HG03432 (cell line): ENCODE data around the gene ACOXL.
"Not testable (repeated sequence)": the region's sequence is repeated elsewhere in the genome, so short reads cannot be mapped to it uniquely, and the experiment has no call there.

ENCODE experiments used
- ATAC-seq: cut with Tn5 transposase; IDR thresholded peaks from one replicate; pipeline ENCODE4 v1.9.1; 2021; ENCODE audit warnings: mild to moderate bottlenecking, moderate library complexity; ENCODE audit not compliant: unreplicated experiment

Gene ACOXL

GRCh38 chr2:110852541-110853263, 120.3 kb downstream of the ACOXL start:
- ATAC-seq = no peak

GRCh38 chr2:110853516-110853915, 121.1 kb downstream of the ACOXL start:
- no peak for ATAC-seq

- no peak for ATAC-seq
Observed at GRCh38 chr2:110853948-110854347, 121.6 kb downstream of the ACOXL start.

GRCh38 chr2:110854355-110855081, 122.1 kb downstream of the ACOXL start:
- ATAC-seq = peak; percentile 32

GRCh38 chr2:110855841-110856240, 123.5 kb downstream of the ACOXL start:
- not testable (repeated sequence) for ATAC-seq

GRCh38 chr2:110858135-110858725, 125.9 kb downstream of the ACOXL start:
- ATAC-seq = peak; percentile 87

- no peak for ATAC-seq
Observed at GRCh38 chr2:110858993-110859701, 126.8 kb downstream of the ACOXL start.

GRCh38 chr2:110860630-110861029, 128.3 kb downstream of the ACOXL start:
- no peak for ATAC-seq

GRCh38 chr2:110861616-110862260, 129.4 kb downstream of the ACOXL start:
- ATAC-seq = no peak

- ATAC-seq = no peak
Observed at GRCh38 chr2:110863726-110864125, 131.4 kb downstream of the ACOXL start.

GRCh38 chr2:110864176-110864575, 131.8 kb downstream of the ACOXL start:
- ATAC-seq = no peak

- ATAC-seq = no peak
Observed at GRCh38 chr2:110864731-110865130, 132.4 kb downstream of the ACOXL start.

- ATAC-seq = peak; percentile 94
Observed at GRCh38 chr2:110865188-110865587, 132.8 kb downstream of the ACOXL start.

- ATAC-seq = no peak
Observed at GRCh38 chr2:110866045-110866444, 133.7 kb downstream of the ACOXL start.

- no peak for ATAC-seq
Observed at GRCh38 chr2:110866466-110866865, 134.1 kb downstream of the ACOXL start.

- ATAC-seq = no peak
Observed at GRCh38 chr2:110867078-110867477, 134.7 kb downstream of the ACOXL start.

- ATAC-seq = no peak
Observed at GRCh38 chr2:110868971-110869370, 136.6 kb downstream of the ACOXL start.

- ATAC-seq = no peak
Observed at GRCh38 chr2:110869472-110870446, 137.4 kb downstream of the ACOXL start.

GRCh38 chr2:110870545-110870944, 138.2 kb downstream of the ACOXL start:
- ATAC-seq = no peak

GRCh38 chr2:110871637-110872036, 139.3 kb downstream of the ACOXL start:
- ATAC-seq = peak; percentile 36
